Activated naive CD8-positive, alpha-beta T cell treated with anti-CD3 and anti-CD28 coated beads, Interleukin-2, amount 50 U/mL, for 16 hours (primary cell): ENCODE results near the gene ZNF672.
"Not testable (repeated sequence)": the region's sequence is repeated elsewhere in the genome, so short reads cannot be mapped to it uniquely, and the experiment has no call there.

Experiments used
- DNase-seq: peaks from one replicate; pipeline ENCODE4 v3.0.0-alpha.2; 2020; ENCODE audit warnings: low read depth, low spot score

The ZNF672 gene

GRCh38 chr1:248886237-248886895, 48.3 kb downstream of the ZNF672 start:
- DNase-seq: no peak

GRCh38 chr1:248889914-248890243, 51.9 kb downstream of the ZNF672 start:
- DNase-seq: not testable (repeated sequence)

GRCh38 chr1:248890549-248891498, 52.8 kb downstream of the ZNF672 start:
- no peak for DNase-seq

DNA sequence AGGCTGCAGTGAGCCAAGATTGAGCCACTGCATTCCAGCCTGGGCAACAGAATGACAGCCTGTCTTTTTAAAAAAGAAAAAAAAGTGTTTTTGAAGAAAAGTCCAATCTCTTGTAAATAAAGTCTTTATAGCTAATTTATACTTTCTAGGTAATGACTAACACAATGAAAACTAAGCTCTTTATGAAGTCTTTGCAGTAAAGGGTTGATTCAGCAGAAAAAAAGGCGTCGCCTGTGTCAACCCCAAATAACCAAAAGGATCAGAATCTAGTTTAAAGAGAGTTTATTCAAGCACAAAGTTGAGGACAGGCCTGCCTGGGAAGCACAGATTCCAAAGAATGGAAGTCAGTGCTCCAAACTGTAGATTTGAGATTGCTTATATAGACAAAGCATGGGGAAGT, 53.7 kb downstream of the ZNF672 start:
- no peak for DNase-seq

DNA sequence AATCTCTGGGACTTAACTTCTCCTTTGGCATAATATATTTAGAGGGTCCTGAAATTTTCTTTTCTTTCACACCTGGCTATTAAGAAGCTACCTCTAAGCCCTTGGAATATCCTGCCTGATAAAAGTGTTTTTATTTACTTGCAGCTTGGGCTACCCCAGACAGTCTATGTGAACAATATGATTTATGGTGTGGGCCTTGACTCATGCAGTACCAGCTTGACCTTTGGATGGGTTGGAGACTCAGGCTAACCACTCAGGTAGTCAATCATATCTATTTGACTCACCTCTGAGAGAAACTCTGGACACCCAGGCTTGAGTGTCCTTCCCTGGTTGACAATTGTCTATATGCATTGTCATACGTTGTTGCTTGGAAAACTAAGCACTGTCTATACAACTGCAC, 54.6 kb downstream of the ZNF672 start:
- DNase-seq: no peak

GRCh38 chr1:248894837-248895236, 56.8 kb downstream of the ZNF672 start:
- DNase-seq: no peak

- no peak for DNase-seq
These were observed 59.7 kb downstream of the ZNF672 start for GRCh38 chr1:248897412-248898337.
